NB4 (cell line): Measurements from ENCODE around the gene GNMT.

Experiments
- DNase-seq: peaks from one replicate; pipeline ENCODE4 v3.0.0; 2010; ENCODE audit warnings: low read depth
- H3K4me3 ChIP-seq: one replicate; pipeline ENCODE4 v1.5.1; 2011; ENCODE audit warnings: mild to moderate bottlenecking, low read depth, low read length, moderate library complexity
- CTCF ChIP-seq: IDR thresholded peaks from one replicate; pipeline ENCODE4 v1.5.1; 2012; ENCODE audit warnings: low read depth, low read length
- MAX ChIP-seq: IDR thresholded peaks from 2 replicates; pipeline ENCODE4 v1.6.1; 2011; ENCODE audit warnings: low read depth, low read length
- MYC ChIP-seq: IDR thresholded peaks from 2 replicates; pipeline ENCODE4 v1.6.1; 2011; ENCODE audit warnings: low read depth, low read length
- POLR2A ChIP-seq: IDR thresholded peaks from 2 replicates; pipeline ENCODE4 v1.6.1; 2011; ENCODE audit warnings: mild to moderate bottlenecking; ENCODE audit not compliant: insufficient read length; ENCODE audit errors: extremely low read depth

Gene GNMT

GRCh38 chr6:42968126-42968701 lies 7.7 kb downstream of the GNMT start:
- TF ChIP-seq MAX, result no peak
- no peak for TF ChIP-seq POLR2A
- TF ChIP-seq MYC, result no peak
- no peak for TF ChIP-seq CTCF
- no peak for DNase-seq
- H3K4me3 ChIP-seq, result no peak overlapping the region

GRCh38 chr6:42968783-42969182 lies 8.2 kb downstream of the GNMT start:
- no peak overlapping the region for H3K4me3 ChIP-seq
- no peak for DNase-seq
- TF ChIP-seq MAX (no peak), MYC (no peak)

GRCh38 chr6:42969431-42969830 lies 8.9 kb downstream of the GNMT start:
- H3K4me3 ChIP-seq, result no peak overlapping the region
- DNase-seq, result no peak
- no peak for TF ChIP-seq POLR2A
- TF ChIP-seq MAX, result no peak
- no peak for TF ChIP-seq MYC
- TF ChIP-seq CTCF, result no peak

GRCh38 chr6:42969934-42970333 lies 9.4 kb downstream of the GNMT start:
- no peak overlapping the region for H3K4me3 ChIP-seq
- no peak for TF ChIP-seq MYC
- no peak for TF ChIP-seq POLR2A
- no peak for TF ChIP-seq CTCF
- no peak for TF ChIP-seq MAX
- no peak for DNase-seq

GRCh38 chr6:42970871-42971612 lies 10.5 kb downstream of the GNMT start:
- DNase-seq, result peak; percentile 71
- no peak for TF ChIP-seq MYC
- no peak for TF ChIP-seq MAX
- no peak for TF ChIP-seq CTCF
- no peak overlapping the region for H3K4me3 ChIP-seq

- DNase-seq, result no peak
Measured at GRCh38 chr6:42971746-42972327, 11.3 kb downstream of the GNMT start.

More at GRCh38 chr6:42971746-42972327, 11.3 kb downstream of the GNMT start:
- TF ChIP-seq MYC (no peak), CTCF (no peak), MAX (no peak), POLR2A (no peak)
- no peak overlapping the region for H3K4me3 ChIP-seq
